B cell (primary cell): ENCODE results near the gene ILDR1.

Source experiments
- EZH2 ChIP-seq: IDR thresholded peaks from 2 replicates; pipeline ENCODE4 v1.6.1; 2012; ENCODE audit warnings: borderline replicate concordance, low read depth, mild to moderate bottlenecking, moderate library complexity, low read length; ENCODE audit not compliant: insufficient read depth, poor library complexity, severe bottlenecking
- TF ChIP-seq, protein P1 (sequence below): fragments of 200-600 bp; IDR thresholded peaks from one replicate; pipeline ENCODE4 v1.8.0; 2022; ENCODE audit warnings: antibody characterized with exemption, mild to moderate bottlenecking

DNA sequence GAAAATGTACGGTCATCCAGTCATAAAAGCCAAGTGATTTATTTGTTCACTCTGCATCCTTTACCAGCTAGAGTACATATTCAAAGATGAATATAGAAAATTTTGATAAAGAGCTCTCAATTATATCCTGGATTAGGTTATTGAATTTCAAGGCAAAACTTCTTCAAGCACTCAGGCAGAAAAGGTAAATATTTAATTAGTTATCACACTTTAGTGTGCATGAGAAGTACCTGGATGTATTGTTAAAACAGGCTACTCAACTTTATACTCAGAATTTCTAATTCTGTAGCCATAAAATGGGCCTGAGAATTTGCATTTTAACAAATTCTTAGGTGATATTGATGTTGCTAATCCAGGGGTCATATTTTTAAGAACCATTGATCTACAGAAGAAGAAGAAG lies 45.3 kb downstream of the ILDR1 start:
- TF ChIP-seq, protein P1, sequence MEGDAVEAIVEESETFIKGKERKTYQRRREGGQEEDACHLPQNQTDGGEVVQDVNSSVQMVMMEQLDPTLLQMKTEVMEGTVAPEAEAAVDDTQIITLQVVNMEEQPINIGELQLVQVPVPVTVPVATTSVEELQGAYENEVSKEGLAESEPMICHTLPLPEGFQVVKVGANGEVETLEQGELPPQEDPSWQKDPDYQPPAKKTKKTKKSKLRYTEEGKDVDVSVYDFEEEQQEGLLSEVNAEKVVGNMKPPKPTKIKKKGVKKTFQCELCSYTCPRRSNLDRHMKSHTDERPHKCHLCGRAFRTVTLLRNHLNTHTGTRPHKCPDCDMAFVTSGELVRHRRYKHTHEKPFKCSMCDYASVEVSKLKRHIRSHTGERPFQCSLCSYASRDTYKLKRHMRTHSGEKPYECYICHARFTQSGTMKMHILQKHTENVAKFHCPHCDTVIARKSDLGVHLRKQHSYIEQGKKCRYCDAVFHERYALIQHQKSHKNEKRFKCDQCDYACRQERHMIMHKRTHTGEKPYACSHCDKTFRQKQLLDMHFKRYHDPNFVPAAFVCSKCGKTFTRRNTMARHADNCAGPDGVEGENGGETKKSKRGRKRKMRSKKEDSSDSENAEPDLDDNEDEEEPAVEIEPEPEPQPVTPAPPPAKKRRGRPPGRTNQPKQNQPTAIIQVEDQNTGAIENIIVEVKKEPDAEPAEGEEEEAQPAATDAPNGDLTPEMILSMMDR: no peak
- TF ChIP-seq EZH2: no peak
